Mucosa of descending colon (tissue), 3 donors: ENCODE results near the gene ANP32A. TPM values are rescaled to one million over a fixed set of nuclear protein-coding genes. Genes with fewer than 3 reads are reported as not detected.

Experiments
- ATAC-seq: fragments of 200-7000 bp; cut with Tn5 transposase; one replicate; pipeline ENCODE4 v1.9.1; 2020; ENCODE audit warnings: mild to moderate bottlenecking, moderate library complexity
- DNase-seq, 3 donors: peaks; one replicate each; pipeline ENCODE4 v3.0.0-alpha.2; 2020
- H3K36me3 ChIP-seq: fragments of 200-600 bp; one replicate; pipeline ENCODE4 v1.8.0; 2021; ENCODE audit warnings: low read depth, mild to moderate bottlenecking
- H3K4me1 ChIP-seq: fragments of 200-600 bp; one replicate; pipeline ENCODE4 v1.8.0; 2021; ENCODE audit warnings: low read depth, mild to moderate bottlenecking
- H3K4me3 ChIP-seq: fragments of 200-600 bp; one replicate; pipeline ENCODE4 v1.8.0; 2021; ENCODE audit warnings: mild to moderate bottlenecking
- H3K9me3 ChIP-seq: fragments of 200-600 bp; one replicate; pipeline ENCODE4 v1.8.0; 2021; ENCODE audit warnings: mild to moderate bottlenecking
- intact Hi-C, 2 donors: fragments of 100-400 bp; cut with DNase I in 1 of 2; cut with micrococcal nuclease in 1 of 2; formaldehyde crosslinking; loops; one replicate each; pipeline versions ENCODE4 v1.11.0 to v1.11.1; 2022; cut with DNase I, micrococcal nuclease
- total RNA-seq, 3 donors: library from RNA; stranded (reverse); fragmentation: NEBNext Ultra II Directional in 2 of 3; extraction: Animal tissue kit (Norgen Biotek cat#: 25700) in 2 of 3; gene quantifications; one replicate each; pipeline versions ENCODE4 v1.2.1 to v1.2.4, GENCODE V29; 2021 to 2023
- TF ChIP-seq, protein P1 (sequence below): fragments of 200-600 bp; IDR thresholded peaks from one replicate; pipeline ENCODE4 v1.8.0; 2022; ENCODE audit warnings: antibody characterized with exemption, mild to moderate bottlenecking
- donor health status: DM: no; HTN: no; CAD: no; lungs with moderate emphysema.
- donor health status: DM: no; HTN: no; CAD: no.
- donor health status: DM: no; HTN: yes; CAD: no.

ANP32A gene
- total RNA-seq, 3 donors from 2014 or later, result 101 to 113 (median 109) TPM

DNA sequence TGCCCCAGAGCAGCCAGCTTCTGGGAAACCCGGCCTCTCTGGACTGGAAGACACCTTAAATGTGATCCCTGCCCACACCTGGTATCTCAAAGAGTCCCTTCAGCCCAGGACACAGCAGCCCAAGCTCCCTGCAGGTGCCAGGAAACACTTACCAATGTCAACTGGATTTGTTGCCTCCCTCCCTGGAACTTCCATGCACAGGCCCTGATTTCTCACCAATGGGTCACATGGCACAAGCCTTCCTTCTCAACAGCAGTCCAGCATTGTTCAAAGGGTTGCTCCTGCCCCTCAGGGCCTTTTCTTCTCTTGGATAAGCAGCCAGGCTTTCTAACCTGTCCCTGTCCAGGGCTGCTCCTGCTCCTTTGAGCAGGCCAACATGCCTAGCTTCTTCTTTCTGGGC, 31.6 kb downstream of the ANP32A start:
- intact Hi-C loops, result loop anchor here in 1 of 2 donors (10.0 kb wide), 1 partner anchor 86 kb away; no protein-coding TSS in a partner anchor
- Histone ChIP-seq H3K4me3 (no peak overlapping the region), H3K36me3 (no peaks in the 10 kb centered on the region), H3K9me3 (no peaks in the 10 kb centered on the region), H3K4me1 (peaks cover 63% of the 10 kb centered on the region)
- ATAC-seq (no peak), DNase-seq (no peak)
- TF ChIP-seq, protein P1, sequence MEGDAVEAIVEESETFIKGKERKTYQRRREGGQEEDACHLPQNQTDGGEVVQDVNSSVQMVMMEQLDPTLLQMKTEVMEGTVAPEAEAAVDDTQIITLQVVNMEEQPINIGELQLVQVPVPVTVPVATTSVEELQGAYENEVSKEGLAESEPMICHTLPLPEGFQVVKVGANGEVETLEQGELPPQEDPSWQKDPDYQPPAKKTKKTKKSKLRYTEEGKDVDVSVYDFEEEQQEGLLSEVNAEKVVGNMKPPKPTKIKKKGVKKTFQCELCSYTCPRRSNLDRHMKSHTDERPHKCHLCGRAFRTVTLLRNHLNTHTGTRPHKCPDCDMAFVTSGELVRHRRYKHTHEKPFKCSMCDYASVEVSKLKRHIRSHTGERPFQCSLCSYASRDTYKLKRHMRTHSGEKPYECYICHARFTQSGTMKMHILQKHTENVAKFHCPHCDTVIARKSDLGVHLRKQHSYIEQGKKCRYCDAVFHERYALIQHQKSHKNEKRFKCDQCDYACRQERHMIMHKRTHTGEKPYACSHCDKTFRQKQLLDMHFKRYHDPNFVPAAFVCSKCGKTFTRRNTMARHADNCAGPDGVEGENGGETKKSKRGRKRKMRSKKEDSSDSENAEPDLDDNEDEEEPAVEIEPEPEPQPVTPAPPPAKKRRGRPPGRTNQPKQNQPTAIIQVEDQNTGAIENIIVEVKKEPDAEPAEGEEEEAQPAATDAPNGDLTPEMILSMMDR, result no peak

DNA sequence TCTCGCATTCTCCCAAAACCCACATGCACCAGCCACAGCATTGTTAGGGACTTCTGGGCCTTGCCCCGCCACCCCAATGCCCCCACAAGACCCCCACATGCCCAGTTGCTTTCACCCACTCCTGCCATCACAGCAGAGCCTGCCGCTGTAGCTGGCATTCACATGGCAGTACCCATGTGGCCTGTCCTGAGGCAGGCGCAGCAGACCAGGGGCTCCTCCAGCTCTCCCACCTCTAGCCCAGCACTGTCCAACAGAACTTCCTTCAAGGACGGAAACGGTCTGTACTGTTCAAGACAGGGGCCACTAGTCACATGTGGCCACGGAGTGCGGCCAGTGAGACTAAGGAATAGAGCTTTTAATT, 32.5 kb downstream of the ANP32A start:
- ATAC-seq, result no peak
- no peaks in the 10 kb centered on the region for H3K9me3 ChIP-seq
- peaks cover 54% of the 10 kb centered on the region for H3K4me1 ChIP-seq
- no peak overlapping the region for H3K4me3 ChIP-seq
- peak in 1 of 3 donors; percentile 33 for DNase-seq
- no peaks in the 10 kb centered on the region for H3K36me3 ChIP-seq
- intact Hi-C loops, result loop anchor here in 1 of 2 donors (10.0 kb wide), 1 partner anchor 87 kb away; no protein-coding TSS in a partner anchor
- TF ChIP-seq, protein P1, result no peak

DNA sequence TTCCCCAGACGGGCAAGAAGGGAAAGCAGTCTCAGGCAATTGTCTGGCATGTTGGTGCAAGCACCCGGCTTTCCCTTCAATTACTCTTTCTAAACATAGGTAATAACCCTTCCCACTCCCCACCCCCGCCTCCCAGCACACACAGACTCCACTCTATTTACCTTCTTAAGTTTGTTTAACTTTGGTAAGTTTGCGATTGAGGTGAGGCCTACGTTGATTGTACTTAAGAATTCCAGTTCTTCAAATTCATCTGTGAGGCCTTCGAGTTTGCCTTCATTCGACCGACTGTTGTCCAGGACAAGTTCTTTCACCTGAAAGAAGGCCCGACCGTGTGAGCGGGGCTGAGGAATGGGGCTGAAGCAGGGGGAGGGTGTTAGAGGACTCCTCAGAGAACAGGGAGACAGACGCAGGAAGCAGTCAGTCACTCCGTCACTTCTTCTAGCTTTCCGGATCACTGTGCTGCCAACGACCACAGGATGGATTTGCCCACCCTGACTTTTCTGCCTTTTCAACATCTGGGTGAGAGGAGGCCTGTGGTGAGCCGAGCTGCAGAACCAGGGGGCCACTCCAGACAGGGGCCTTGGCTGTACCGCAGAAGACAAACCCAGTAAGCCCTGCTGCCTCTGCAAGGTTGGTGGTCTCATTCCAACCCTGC, 33.0 kb downstream of the ANP32A start:
- no peak overlapping the region for H3K4me3 ChIP-seq
- peaks cover 50% of the 10 kb centered on the region for H3K4me1 ChIP-seq
- ATAC-seq (peak; percentile 67), DNase-seq (peak in 2 of 3 donors; percentile 44 to 61)
- no peaks in the 10 kb centered on the region for H3K9me3 ChIP-seq
- no peaks in the 10 kb centered on the region for H3K36me3 ChIP-seq
- TF ChIP-seq, protein P1, result no peak
- intact Hi-C loops, result loop anchor here in 1 of 2 donors (10.0 kb wide), 1 partner anchor 87 kb away; no protein-coding TSS in a partner anchor

DNA sequence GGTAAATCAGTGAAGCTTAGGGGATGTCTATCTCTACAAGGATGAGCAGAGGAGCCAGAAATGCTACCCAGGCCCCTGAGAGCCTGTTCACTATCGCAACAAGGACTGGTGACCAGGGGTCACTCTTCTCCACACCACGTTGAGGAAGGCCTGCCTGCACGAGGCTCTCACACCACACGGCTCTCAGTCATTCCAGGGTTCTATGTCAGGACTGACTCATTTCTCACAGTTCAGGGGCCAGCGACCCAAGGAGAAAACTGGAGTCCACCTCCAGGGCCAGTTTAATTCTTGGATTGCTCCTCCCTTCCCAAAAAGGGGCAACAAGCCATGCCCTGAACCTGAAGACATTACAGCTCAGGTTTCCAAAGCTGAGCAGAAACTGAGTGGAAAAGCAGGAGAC, 33.9 kb downstream of the ANP32A start:
- no peak overlapping the region for H3K4me3 ChIP-seq
- H3K36me3 ChIP-seq, result no peaks in the 10 kb centered on the region
- peaks cover 40% of the 10 kb centered on the region for H3K4me1 ChIP-seq
- DNase-seq (no peak), ATAC-seq (no peak)
- intact Hi-C loops, result loop anchor here in 1 of 2 donors (10.0 kb wide), 1 partner anchor 88 kb away; no protein-coding TSS in a partner anchor
- no peaks in the 10 kb centered on the region for H3K9me3 ChIP-seq
- TF ChIP-seq, protein P1, result no peak

DNA sequence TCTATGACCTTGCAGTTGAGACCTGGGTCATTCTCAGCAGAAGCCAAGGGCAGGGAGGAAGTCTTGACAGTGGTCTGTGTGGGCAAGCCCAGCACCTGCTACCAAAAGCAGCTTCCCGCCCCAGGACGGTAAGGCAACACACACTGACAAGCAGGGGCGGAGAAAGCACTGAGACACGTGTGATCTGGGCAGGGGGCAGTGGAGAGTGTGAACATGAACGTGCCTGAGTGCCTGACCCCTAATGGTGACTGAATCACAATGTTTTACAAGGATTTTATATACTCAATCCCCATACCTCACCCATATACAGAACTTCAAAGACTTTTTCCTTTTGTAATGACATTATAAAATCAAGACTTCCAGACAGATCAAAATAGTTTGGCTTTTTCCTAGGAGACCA, 35.2 kb downstream of the ANP32A start:
- intact Hi-C loops, result loop anchor here in 1 of 2 donors (10.0 kb wide), 1 partner anchor 89 kb away; no protein-coding TSS in a partner anchor
- ATAC-seq (no peak), DNase-seq (no peak)
- TF ChIP-seq, protein P1, result no peak
- Histone ChIP-seq H3K4me1 (peaks cover 38% of the 10 kb centered on the region), H3K36me3 (no peaks in the 10 kb centered on the region), H3K9me3 (no peaks in the 10 kb centered on the region), H3K4me3 (no peak overlapping the region)
